CD4-positive, alpha-beta T cell treated with Interleukin-10 for 1 hour (primary cell): ENCODE measurements around the gene RASL12.
"Not testable (repeated sequence)": the region's sequence is repeated elsewhere in the genome, so short reads cannot be mapped to it uniquely, and the experiment has no call there.

Experiments used
- DNase-seq: peaks from one replicate; pipeline ENCODE4 v3.0.0-alpha.2; 2020

Gene RASL12

DNA sequence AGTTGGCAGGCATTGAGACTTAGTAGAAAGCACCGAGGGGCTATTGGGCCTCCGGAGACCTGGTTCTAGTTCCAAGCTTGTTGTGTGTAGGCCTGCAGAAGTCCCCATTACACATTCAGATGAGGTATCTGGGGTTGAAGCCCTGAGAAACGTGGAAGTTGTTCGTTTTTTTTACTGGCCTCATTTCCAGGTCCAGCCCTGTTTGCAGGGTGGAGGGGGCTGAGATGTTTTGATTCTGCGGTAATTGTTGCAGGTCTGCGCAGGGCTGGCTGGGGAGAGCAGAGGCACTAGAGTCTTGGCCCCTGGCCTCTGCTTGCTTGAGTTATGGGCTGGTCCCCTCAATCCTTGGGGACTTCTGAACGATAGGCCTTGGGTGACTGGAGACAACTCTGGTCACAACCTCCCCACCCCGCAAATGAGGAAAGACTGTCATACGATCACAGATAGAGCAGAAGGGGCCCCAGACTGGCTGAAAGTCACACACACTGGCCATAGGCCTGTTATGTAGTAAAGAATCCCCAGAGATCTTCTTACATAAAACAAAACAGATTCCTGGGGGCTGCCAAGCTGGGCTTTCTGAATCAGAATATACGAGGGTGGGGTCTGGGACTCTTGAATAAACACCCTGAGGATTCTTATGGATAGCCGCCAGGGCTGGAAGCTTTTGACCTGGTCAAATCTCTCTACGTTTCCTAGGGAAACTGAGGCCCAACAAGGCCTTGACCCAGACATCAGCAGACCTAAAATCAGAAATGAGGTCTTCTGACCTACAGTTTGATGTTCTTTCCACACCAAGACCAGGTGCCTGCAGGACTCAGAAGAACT is 24.4 kb upstream of the RASL12 start:
- DNase-seq, result no peak

DNA sequence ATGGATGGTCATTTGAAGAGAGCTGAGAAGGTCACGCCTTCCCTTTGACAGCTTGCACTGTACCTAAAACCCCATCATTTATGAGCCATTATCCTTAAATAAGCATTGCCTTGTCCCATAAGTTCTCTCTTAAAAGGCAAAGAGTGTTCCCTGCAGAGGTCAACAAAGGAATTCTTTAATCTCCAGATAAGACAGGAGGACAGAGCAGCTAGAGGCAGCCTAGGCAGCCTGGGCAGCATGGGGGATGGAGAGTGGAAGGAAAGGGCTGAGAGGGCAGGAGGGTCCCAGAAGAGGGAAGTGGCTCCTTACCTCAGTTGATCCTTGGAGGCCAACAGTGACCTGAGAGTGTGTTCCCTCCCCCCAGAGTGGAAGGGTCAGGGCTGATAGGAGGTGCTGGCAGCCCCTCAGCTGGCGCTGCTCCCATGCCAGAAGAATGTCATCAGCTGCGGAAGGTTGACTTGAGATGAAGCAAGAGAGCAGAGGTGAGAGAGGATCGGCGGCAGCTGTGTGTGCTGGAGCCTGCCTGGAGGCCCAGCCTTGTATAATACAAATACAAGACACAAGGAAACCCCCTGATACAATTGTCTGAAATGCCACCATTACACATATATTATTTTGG is 21.5 kb upstream of the RASL12 start:
- DNase-seq, result no peak

- no peak for DNase-seq
Observed at GRCh38 chr15:65088643-65089021, 20.8 kb upstream of the RASL12 start.

- no peak for DNase-seq
Observed at GRCh38 chr15:65087873-65088642, 20.3 kb upstream of the RASL12 start.

- no peak for DNase-seq
Observed at GRCh38 chr15:65087411-65087810, 19.6 kb upstream of the RASL12 start.

DNA sequence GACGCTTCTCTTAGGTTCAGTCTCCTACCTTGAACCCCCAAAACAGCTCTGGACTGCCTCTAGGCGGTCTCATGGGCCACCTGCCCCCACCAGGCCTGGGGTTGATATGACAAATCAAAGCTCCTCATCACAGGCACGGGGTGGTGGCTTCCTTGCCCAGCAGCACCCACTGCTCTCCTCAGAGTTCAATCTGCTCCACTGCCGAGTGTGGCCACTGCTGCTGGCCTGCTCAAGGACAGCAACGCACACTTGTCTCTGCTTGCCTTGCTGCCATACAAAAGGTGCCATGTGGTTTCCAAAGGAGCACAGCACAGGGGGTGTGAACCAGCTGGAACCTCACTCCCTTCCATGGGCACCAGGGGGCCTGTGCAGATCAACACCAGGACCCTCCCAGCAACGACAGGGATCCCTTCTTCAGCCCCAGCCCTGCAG is 18.9 kb upstream of the RASL12 start:
- no peak for DNase-seq

DNA sequence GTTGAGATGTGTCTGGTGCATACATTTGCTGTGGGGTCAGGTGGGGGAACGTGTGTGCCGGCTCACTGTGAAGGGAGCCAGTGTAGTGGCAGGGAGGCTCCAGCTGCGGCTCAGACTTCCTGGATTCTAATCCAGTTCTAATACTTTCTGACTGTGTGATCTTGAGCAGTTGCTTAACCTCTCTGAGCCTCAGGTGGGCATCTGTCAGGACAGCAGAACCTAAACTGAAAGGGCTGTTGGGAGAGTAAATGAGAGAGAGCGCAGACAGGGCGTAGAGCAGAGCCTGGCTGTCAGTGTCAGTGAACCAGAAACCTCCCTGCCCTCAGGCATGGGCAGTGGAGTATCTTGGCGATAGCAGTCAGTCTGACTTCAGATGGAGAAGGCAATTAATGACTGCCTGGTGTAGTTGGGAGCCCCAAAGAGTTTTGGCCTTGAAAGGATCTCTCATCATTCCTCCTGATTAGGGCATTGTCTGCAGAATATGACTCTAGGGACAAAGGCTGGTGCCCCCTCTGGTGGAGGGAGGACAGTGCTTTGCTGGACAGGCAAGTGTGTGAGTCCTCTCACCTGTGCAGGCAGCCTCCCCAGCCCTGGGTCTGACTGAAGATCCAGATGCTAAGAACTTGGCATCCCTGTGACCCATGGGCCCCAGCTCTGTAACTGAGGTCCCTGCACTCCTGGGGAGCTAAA is 18.3 kb upstream of the RASL12 start:
- no peak for DNase-seq

DNA sequence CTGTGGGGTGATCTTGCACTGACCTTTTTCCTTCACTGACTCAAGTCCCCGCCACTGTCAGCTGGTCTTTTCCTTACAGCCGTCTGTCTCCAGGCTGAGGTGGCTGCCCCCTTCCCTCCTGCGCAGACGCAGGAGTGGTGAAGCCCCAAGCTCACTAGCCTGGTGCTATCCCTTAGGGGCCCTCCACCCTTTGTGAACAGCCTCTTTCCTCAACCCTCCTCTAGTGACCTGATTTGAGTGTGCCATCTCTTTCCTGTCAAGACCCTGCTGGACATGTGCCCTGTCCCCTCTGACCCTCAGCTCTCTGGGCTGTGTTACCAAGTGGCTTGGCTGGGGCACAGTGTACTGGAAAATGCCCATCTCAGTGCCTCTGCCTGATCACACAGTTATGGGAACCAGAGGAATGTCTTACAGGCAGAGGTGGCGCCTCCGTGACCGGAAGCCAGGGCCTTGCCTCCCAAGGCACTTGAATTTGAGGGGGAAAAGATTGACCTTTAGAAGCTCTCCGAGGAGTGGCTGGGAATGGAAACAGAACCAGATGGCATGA is 17.5 kb upstream of the RASL12 start:
- DNase-seq, result no peak

DNA sequence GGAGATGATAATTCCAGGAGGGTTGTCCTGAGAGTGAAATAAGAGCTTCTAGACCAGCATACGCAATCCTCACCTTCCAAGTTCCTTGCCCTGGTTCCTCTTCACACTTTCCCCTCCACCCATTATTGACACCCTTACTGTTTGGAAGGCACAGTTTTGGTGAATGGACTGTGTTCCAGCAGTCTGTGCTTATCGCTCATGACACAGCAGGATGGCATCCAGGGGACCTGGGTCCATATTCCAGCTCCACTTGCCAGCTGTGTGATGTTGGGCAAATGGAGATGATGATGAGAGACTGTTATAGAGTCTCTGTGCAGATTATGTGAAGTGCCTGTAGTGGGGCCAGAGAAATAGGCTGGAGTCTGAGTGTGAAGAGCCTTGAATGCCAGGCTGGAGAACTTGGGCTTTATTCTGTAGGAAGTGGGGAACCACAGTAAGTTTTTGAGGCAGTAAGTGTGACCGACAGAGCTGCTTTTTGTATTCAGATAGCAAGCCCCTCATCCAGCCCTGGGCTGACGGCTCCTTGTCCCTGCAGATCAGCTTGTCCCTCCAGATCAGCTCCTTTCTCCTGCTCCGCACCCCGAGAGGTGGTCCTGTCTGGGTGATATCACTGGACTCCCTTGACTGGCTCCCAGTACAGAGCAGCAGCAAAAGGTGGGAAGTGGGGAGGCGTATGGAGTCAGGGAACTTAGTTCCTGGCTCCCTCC is 16.9 kb upstream of the RASL12 start:
- no peak for DNase-seq

DNA sequence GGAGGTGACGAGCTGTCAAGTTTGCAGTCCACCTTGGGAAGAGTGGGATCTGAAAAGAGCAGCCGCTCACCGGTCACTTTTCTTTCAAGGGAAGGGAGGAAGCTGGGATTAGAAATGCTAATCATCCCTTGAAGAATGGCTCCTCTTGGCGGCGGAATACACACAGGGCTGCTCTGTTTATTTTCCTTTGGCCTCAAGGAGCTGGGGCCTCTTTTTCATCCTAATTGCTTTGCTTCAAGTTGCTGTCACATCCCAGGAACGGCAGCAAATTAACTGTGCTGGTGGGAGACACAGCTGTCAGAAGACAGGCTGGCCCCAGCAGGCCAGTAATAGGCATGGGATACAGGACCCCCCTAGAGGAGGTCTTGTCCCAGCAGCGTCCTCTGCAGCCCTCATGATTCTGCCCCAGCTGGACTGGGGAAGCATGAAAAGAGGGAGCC is 15.5 kb upstream of the RASL12 start:
- no peak for DNase-seq

DNA sequence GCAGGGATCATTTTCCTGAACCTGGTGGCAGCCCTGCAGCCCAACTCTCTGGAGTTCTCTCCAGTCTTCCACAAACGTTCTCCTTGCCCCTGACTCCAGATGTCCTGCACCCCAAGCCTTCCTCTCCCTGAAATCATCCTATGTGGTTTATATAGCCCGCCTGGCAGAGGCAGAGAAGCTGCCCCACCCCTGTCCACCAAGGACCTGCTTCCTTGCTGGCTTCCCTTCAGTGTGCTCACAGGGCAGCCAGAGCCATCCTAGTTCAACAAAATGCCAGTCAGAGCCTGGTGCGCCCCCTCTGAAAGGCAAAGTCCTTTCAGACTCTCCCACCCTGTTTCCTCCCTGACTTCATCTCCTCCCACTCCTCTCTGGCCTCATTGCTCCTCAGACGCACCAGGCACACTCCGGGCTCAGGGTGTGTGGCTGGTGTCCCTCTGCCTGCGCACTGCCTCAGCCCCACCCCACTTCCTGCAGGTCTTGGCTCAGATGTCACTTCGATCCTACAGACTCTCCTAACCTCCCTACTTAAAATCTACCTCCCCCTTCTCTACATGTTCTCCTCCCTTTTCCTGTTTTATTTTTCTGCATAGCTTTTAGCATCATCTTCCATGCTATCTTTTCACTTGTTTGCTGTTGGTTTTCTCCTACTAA is 14.6 kb upstream of the RASL12 start:
- peak; percentile 12 for DNase-seq

- no peak for DNase-seq
Observed at GRCh38 chr15:65081758-65082157, 14.0 kb upstream of the RASL12 start.

DNA sequence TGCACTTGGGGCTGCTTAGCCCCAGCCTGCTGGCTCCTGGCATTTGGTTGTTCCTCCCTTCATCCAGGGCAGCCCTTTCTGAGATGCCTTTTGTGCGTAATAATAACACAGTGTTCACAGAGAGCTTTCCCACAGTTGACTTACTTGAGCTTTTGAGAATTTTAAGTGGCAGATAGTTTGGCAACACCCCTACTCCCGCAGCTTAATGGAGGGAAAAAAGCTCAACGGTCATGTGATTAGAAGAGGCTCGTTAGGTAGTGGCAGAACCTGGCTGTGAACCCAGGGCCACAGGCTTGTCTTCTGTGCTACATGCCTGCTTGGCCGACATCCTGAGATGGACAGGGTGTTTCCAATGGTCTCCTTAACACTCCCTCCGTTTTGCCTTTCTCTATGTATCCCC is 13.5 kb upstream of the RASL12 start:
- no peak for DNase-seq

GRCh38 chr15:65079580-65079979 is 11.8 kb upstream of the RASL12 start:
- no peak for DNase-seq

DNA sequence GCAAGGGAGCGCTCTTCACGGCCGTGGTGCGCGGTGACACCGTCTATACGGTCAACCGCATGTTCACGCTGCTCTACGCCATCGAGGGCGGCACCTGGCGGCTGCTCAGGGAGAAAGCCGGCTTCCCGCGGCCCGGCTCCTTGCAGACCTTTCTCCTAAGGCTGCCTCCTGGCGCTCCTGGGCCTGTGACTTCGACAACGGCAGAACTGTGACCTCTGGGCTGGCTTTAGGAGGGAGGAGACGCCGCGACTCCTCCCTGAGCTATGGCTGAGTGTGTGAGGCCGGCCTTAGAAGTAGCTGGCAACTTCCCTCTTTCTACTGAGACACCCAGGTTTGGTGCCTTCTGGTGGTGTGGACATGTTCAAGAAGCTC is 10.2 kb upstream of the RASL12 start:
- DNase-seq, result peak; percentile 45

- no peak for DNase-seq
Observed at GRCh38 chr15:65077291-65077980, 9.6 kb upstream of the RASL12 start.

DNA sequence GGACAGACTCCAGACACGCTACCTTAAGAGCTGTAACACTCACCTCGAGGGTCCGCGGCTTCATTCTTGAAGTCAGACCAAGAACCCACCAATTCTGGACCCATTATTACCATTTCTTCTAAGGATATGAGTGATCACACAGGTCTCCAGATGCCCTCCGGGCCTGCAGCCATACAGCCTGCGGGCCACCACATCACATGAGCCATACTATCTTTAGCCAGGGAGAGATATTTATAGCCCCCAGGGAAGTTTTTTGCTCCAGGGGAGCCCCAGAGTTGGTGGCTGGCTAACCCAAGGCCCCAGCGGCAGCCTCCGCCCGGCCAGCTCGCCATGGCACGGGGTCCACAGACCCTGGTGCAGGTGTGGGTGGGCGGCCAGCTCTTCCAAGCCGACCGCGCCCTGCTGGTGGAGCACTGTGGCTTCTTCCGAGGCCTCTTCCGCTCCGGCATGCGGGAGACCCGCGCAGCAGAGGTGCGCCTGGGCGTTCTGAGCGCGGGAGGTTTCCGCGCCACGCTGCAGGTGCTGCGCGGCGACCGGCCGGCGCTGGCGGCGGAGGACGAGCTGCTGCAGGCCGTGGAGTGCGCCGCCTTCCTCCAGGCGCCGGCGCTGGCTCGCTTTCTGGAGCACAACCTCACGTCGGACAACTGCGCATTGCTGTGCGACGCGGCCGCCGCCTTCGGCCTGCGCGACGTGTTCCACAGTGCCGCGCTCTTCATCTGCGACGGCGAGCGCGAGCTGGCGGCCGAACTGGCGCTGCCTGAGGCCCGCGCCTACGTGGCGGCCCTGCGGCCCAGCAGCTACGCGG is 8.9 kb upstream of the RASL12 start, which contains the start of gene KBTBD13:
TSS of gene KBTBD13 (plus strand) at position 261 of the 805 bp plus-strand sequence. CDS start at position 331, 70 bp downstream.
- no peak for DNase-seq

DNA sequence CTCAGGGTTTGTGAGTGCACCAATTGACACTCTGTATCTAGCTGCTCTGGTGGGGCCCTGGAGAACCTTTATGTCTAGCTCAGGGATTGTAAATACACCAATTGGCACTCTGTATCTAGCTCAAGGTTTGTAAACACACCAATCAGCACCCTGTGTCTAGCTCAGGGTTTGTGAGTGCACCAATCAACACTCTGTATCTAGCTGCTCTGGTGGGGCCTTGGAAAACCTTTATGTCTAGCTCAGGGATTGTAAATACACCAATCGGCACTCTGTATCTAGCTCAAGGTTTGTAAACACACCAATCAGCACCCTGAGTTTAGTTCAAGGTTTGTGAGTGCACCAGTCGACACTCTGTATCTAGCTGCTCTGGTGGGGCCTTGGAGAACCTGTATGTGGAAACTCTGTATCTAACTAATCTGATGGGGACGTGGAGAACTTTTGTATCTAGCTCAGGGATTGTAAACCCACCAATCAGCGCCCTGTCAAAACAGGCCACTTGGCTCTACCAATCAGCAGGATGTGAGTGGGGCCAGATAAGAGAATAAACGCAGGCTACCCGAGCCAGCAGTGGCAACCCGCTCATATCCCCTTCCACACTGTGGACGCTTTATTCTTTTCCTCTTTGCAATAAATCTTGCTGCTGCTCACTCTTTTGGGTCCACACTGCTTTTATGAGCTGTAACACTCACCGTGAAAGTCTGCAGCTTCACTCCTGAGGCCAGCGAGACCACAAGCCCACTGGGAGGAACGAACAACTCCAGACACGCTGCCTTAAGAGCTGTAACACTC is 8.0 kb upstream of the RASL12 start:
- DNase-seq, result not testable (repeated sequence)

DNA sequence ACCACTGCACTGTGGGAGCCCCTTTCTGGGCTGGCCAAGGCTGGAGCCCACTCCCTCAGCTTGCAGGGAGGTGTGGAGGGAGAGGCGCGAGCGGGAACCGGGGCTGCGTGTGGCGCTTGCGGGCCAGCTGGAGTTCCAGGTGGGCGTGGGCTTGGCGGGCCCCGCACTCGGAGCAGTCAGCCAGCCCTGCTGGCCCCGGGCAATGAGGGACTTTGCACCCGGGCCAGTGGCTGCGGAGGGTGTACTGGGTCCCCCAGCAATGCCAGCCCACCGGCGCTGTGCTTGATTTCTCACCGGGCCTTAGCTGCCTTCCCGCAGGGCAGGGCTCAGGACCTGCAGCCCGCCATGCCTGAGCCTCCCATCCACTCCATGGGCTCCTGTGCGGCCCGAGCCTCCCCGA is 7.2 kb upstream of the RASL12 start:
- DNase-seq, result not testable (repeated sequence)
